ENCODE results near the gene NIPSNAP3A.

- TF ChIP-seq POLR2A (IDR thresholded peaks at IDR 0.05) (no peak), CTCF (IDR thresholded peaks at IDR 0.05) (no peak), POLR2AphosphoS5 (IDR thresholded peaks at IDR 0.05) (no peak), EP300 (IDR thresholded peaks at IDR 0.05) (no peak)
Measured at GRCh38 chr9:104725014-104725413, 22.5 kb upstream of the NIPSNAP3A start.

Measured in gastroesophageal sphincter (tissue), 3 donors.